H1 (cell line): ENCODE measurements around the gene UTP14A. TPM values are rescaled to one million over a fixed set of nuclear protein-coding genes. Genes with fewer than 3 reads are reported as not detected.
"Not testable (repeated sequence)": the region's sequence is repeated elsewhere in the genome, so short reads cannot be mapped to it uniquely, and the experiment has no call there.

ENCODE experiments used
- CTCF ChIA-PET: fragments of 300-600 bp; sonication (Branson Sonifier 250); formaldehyde crosslinking; loops from one replicate; lab custom pipeline; 2021; ENCODE audit not compliant: partially characterized antibody; lab: Charles Lee
- POLR2A ChIA-PET: fragments of 300-600 bp; sonication (Branson Sonifier 250); formaldehyde crosslinking; loops from one replicate; lab custom pipeline; 2021; ENCODE audit warnings: inconsistent platforms; ENCODE audit not compliant: partially characterized antibody; lab: Charles Lee
- DNase-seq, 2 experiments: peaks; one replicate each; pipeline versions ENCODE4 v3.0.0 to v3.0.0-alpha.2; 2010 to 2022; ENCODE audit warnings: low spot score in 2 of 2, low read depth in 1 of 2, mixed read lengths in 1 of 2
- FAIRE-seq: peaks from 2 replicates; lab custom pipeline; 2011; peaks lifted over from hg19 to GRCh38; lab: Jason Lieb, UNC
- H2AFZ ChIP-seq: 2 replicates; pipeline ENCODE4 v1.8.1; 2012; ENCODE audit warnings: low read length, inconsistent platforms
- H2AK5ac ChIP-seq: 2 replicates; pipeline ENCODE4 v1.6.1; 2013; ENCODE audit warnings: low read depth, low read length
- H2BK120ac ChIP-seq: replicated peaks from 2 replicates; pipeline ENCODE3; 2013; ENCODE audit warnings: low read depth, low read length, inconsistent platforms
- H2BK12ac ChIP-seq: 2 replicates; pipeline ENCODE4 v1.6.1; 2013; ENCODE audit warnings: low read depth, low read length
- H2BK15ac ChIP-seq: 2 replicates; pipeline ENCODE4 v1.6.1; 2013; ENCODE audit warnings: low read length
- H2BK20ac ChIP-seq: 2 replicates; pipeline ENCODE4 v1.6.1; 2013; ENCODE audit warnings: low read length
- H2BK5ac ChIP-seq: 2 replicates; pipeline ENCODE4 v1.6.1; 2013; ENCODE audit warnings: low read depth, low read length
- H3K14ac ChIP-seq: 2 replicates; pipeline ENCODE4 v1.6.1; 2013; ENCODE audit warnings: inconsistent platforms; ENCODE audit not compliant: insufficient read length
- H3K18ac ChIP-seq: 2 replicates; pipeline ENCODE4 v1.6.1; 2013; ENCODE audit warnings: low read length; ENCODE audit errors: extremely low read depth
- H3K23ac ChIP-seq: 2 replicates; pipeline ENCODE4 v1.6.1; 2013; ENCODE audit warnings: inconsistent platforms; ENCODE audit not compliant: insufficient read length
- H3K23me2 ChIP-seq: 2 replicates; pipeline ENCODE4 v1.6.1; 2013; ENCODE audit warnings: low read depth, low read length
- H3K27ac ChIP-seq: 2 replicates; pipeline ENCODE4 v1.6.1; 2011; ENCODE audit warnings: low read depth, low read length, inconsistent platforms
- H3K27me3 ChIP-seq, 4 experiments: replicated peaks in 1 of 4; 1 replicate in 1 of 4; 2 replicates in 3 of 4; pipeline versions ENCODE4 v1.6.1 to v1.8.1; 2011 to 2013; ENCODE audit warnings: low read length in 3 of 4, mild to moderate bottlenecking in 3 of 4, inconsistent platforms in 2 of 4, mixed read lengths in 2 of 4, moderate library complexity in 1 of 4; ENCODE audit not compliant: control insufficient read depth in 3 of 4, insufficient read depth in 3 of 4; ENCODE audit errors: extremely low read depth in 1 of 4
- H3K36me3 ChIP-seq, 4 experiments: 2 replicates each; pipeline versions ENCODE4 v1.6.1 to v1.8.1; 2011 to 2013; ENCODE audit warnings: mild to moderate bottlenecking in 4 of 4, low read length in 3 of 4, moderate library complexity in 2 of 4, control low read depth in 1 of 4, inconsistent platforms in 1 of 4; ENCODE audit not compliant: insufficient read depth in 4 of 4, control insufficient read depth in 2 of 4
- H3K4ac ChIP-seq: replicated peaks from 2 replicates; pipeline ENCODE3; 2013; ENCODE audit warnings: low read length, low read depth, mixed read lengths, inconsistent platforms; ENCODE audit not compliant: insufficient read length
- H3K4me1 ChIP-seq, 4 experiments: replicated peaks in 1 of 4; 1 replicate in 1 of 4; 2 replicates in 3 of 4; pipeline versions ENCODE4 v1.6.1 to v1.8.1; 2011 to 2013; ENCODE audit warnings: low read length in 3 of 4, inconsistent platforms in 2 of 4, mixed read lengths in 1 of 4; ENCODE audit not compliant: insufficient read depth in 4 of 4, control insufficient read depth in 3 of 4
- H3K4me2 ChIP-seq, 2 experiments: 2 replicates each; pipeline versions ENCODE4 v1.6.1 to v1.8.1; 2011 to 2013; ENCODE audit warnings: low read depth in 2 of 2, low read length in 2 of 2, control low read depth in 1 of 2, inconsistent platforms in 1 of 2, mild to moderate bottlenecking in 1 of 2; ENCODE audit not compliant: insufficient read depth in 1 of 2
- H3K4me3 ChIP-seq, 4 experiments: fragments of 200-600, 300-600 bp in 1 of 4; sonication (generic), shearing (Covaris generic), sonication (Bioruptor Twin) in 1 of 4; 2 replicates each; pipeline versions ENCODE4 v1.5.1 to v1.8.1; 2011 to 2016; ENCODE audit warnings: low read length in 4 of 4, low read depth in 3 of 4, control low read depth in 2 of 4, inconsistent platforms in 2 of 4, mild to moderate bottlenecking in 2 of 4, mixed read lengths in 1 of 4, moderate library complexity in 1 of 4; ENCODE audit not compliant: insufficient read depth in 2 of 4; ENCODE audit errors: extremely low read depth in 1 of 4
- H3K56ac ChIP-seq: replicated peaks from 2 replicates; pipeline ENCODE3; 2013; ENCODE audit warnings: low read depth, mild to moderate bottlenecking, mixed read lengths, low read length, inconsistent platforms; ENCODE audit not compliant: insufficient read length
- H3K79me1 ChIP-seq: 2 replicates; pipeline ENCODE4 v1.6.1; 2013; ENCODE audit warnings: low read depth, low read length, control low read depth
- H3K79me2 ChIP-seq, 2 experiments: 2 replicates each; pipeline versions ENCODE4 v1.6.1 to v1.8.1; 2012 to 2013; ENCODE audit warnings: low read length in 2 of 2, mild to moderate bottlenecking in 2 of 2, inconsistent platforms in 1 of 2; ENCODE audit not compliant: insufficient read depth in 2 of 2, control insufficient read depth in 1 of 2
- H3K9ac ChIP-seq, 4 experiments: replicated peaks in 1 of 4; 1 replicate in 1 of 4; 2 replicates in 3 of 4; pipeline versions ENCODE4 v1.6.1 to v1.8.1; 2011 to 2013; ENCODE audit warnings: low read depth in 3 of 4, low read length in 3 of 4, control low read depth in 2 of 4, mild to moderate bottlenecking in 2 of 4, moderate library complexity in 2 of 4, inconsistent platforms in 1 of 4; ENCODE audit errors: extremely low read depth in 1 of 4
- H3K9me3 ChIP-seq, 2 experiments: 2 replicates each; pipeline versions ENCODE4 v1.6.1 to v1.8.1; 2012 to 2013; ENCODE audit warnings: mild to moderate bottlenecking in 2 of 2, moderate library complexity in 2 of 2, control low read depth in 1 of 2, inconsistent platforms in 1 of 2, low read depth in 1 of 2, low read length in 1 of 2, mixed read lengths in 1 of 2; ENCODE audit not compliant: insufficient read depth in 2 of 2
- H4K20me1 ChIP-seq, 2 experiments: replicated peaks in 1 of 2; 2 replicates each; pipeline versions ENCODE3 to v1.8.1; 2011 to 2013; ENCODE audit warnings: inconsistent platforms in 2 of 2, low read length in 2 of 2, mild to moderate bottlenecking in 1 of 2; ENCODE audit not compliant: insufficient read depth in 2 of 2, control insufficient read depth in 1 of 2
- H4K5ac ChIP-seq: 2 replicates; pipeline ENCODE4 v1.6.1; 2013; ENCODE audit warnings: low read length, low read depth, mixed read lengths, inconsistent platforms; ENCODE audit not compliant: insufficient read length
- H4K8ac ChIP-seq: 2 replicates; pipeline ENCODE4 v1.8.0; 2013; ENCODE audit warnings: mild to moderate bottlenecking, moderate library complexity, low read length, inconsistent platforms; ENCODE audit not compliant: insufficient read depth; ENCODE audit errors: extremely low read depth
- H4K91ac ChIP-seq: replicated peaks from 2 replicates; pipeline ENCODE3; 2013; ENCODE audit warnings: low read length, mixed read lengths, inconsistent platforms; ENCODE audit not compliant: insufficient read length
- BCL11A ChIP-seq, 2 experiments: IDR thresholded peaks; one replicate each; pipeline ENCODE4 v1.6.1; 2011; ENCODE audit warnings: low read depth in 2 of 2, low read length in 2 of 2, mild to moderate bottlenecking in 2 of 2
- CHD1 ChIP-seq: IDR thresholded peaks from 2 replicates; pipeline ENCODE4 v1.6.1; 2012; ENCODE audit warnings: low read depth, low read length, improper control_type of control experiment
- TAF7 ChIP-seq: optimal IDR thresholded peaks from 2 replicates; pipeline ENCODE3; 2011; ENCODE audit warnings: low read depth, mild to moderate bottlenecking, inconsistent platforms, low read length, moderate library complexity, borderline replicate concordance
- WGBS, 2 experiments: shearing (Covaris generic) in 1 of 2; methylation state at CpG; one replicate each; pipeline versions ENCODE4 v1.1.6 to v1.1.7; 2013 to 2015; ENCODE audit warnings: low lambda C conversion rate in 2 of 2, mixed read lengths in 2 of 2, inconsistent platforms in 1 of 2, low coverage in 1 of 2, missing lambda C conversion rate in 1 of 2; ENCODE audit not compliant: insufficient replicate concordance in 2 of 2, insufficient coverage in 1 of 2, insufficient read length in 1 of 2; ENCODE audit errors: extremely low coverage in 1 of 2, missing lambda C conversion rate in 1 of 2; 5-methylcytosine and 5-hydroxymethylcytosine counted together
- polyA plus RNA-seq, 7 experiments: library from polyadenylated mRNA; depleted of rRNA in 3 of 7; stranded (reverse) in 5 of 7; unstranded in 2 of 7; fragments of >200 nt in 5 of 7; fragments of 200-250 nt in 2 of 7; gene quantifications; 1 replicate in 5 of 7; 2 replicates in 1 of 7; 4 replicates in 1 of 7; pipeline versions ENCODE4 v1.2.1 to v1.2.3, GENCODE V29; 2011 to 2013; ENCODE audit warnings: missing spikeins in 2 of 7, mixed read lengths in 2 of 7
- total RNA-seq: library from RNA; stranded (reverse); fragmentation: NEBNext Ultra II Directional; extraction: Animal tissue kit (Norgen Biotek cat#: 25700); gene quantifications from 2 replicates; pipeline ENCODE4 v1.2.1, GENCODE V29; 2021

Gene UTP14A
- total and polyA plus RNA-seq, 2 of the 8 experiments (the other 6 are each of a cell fraction or from before 2014, with no cell fraction given), result 4.5 to 24.0 TPM

- TF ChIP-seq BCL11A (IDR thresholded peaks at IDR 0.05; ENCODE audit: low read depth in 2 of 2, low read length in 2 of 2), result no peak
- no peak for TF ChIP-seq CHD1
- no peak for TF ChIP-seq TAF7
Measured at GRCh38 chrX:129905787-129906580, at the start of gene UTP14A (continued).

GRCh38 chrX:129859134-129859533, 46.8 kb upstream of the UTP14A start:
- H3K4me2 ChIP-seq, H3K9ac ChIP-seq, H2BK120ac ChIP-seq, H3K79me2 ChIP-seq, H2BK20ac ChIP-seq, H4K91ac ChIP-seq, H3K56ac ChIP-seq, H3K23me2 ChIP-seq, H3K9me3 ChIP-seq, H3K14ac ChIP-seq, H2BK12ac ChIP-seq, H4K8ac ChIP-seq, H3K79me1 ChIP-seq, H4K5ac ChIP-seq, H3K4me1 ChIP-seq, H3K27ac ChIP-seq, H3K36me3 ChIP-seq, H2AFZ ChIP-seq, H3K27me3 ChIP-seq, H3K4ac ChIP-seq, CTCF ChIA-PET, H4K20me1 ChIP-seq, H2AK5ac ChIP-seq, H2BK5ac ChIP-seq, H2BK15ac ChIP-seq, H3K23ac ChIP-seq, H3K18ac ChIP-seq, DNase-seq, H3K4me3 ChIP-seq, FAIRE-seq: not testable (repeated sequence)
- POLR2A ChIA-PET, result interaction anchor here (1.7 kb wide), 1 partner anchor 47 kb away, joined by 3 read pairs; the partner anchor contains the start of gene UTP14A
- 94% methylated on average over 6 of the region's 6 CpGs; no CpG with 5 or more reads in 1 of the 2 experiments for WGBS, 2 experiments
